Measurements from ENCODE around the gene RPRD1A. TPM values are rescaled to one million over a fixed set of nuclear protein-coding genes. Genes with fewer than 3 reads are reported as not detected.
"Not testable (repeated sequence)": the region's sequence is repeated elsewhere in the genome, so short reads cannot be mapped to it uniquely, and the experiment has no call there.

Gene RPRD1A
- total RNA-seq, 1 donor from 2014 or later = 64.8 TPM

DNA sequence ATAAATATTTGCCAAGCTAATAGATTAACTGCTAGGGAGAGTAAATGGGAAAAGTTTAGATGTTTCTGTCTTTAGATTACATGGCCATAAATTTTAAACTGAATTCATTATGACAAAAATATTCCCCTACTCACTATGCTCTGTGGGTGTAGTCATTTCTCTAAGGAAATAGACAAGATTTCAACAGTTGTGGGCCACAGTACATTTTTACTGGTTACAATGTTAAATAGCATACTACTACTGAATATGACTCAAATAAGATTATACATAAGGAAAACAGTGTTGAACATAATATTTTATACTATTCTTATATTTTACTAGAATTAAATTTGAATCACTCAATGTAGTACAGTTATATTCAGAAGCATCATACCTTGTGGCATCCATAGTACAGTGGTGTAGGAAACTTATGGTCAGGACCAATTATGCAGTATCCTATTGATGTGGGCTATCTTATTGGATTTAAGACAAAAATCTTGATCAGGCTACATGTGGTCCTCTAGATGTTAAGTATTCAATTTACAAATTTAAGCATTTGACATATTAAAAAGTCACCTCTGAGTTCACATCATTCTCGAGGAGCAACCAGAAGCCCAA, 33.0 kb downstream of the RPRD1A start:
- no peak for DNase-seq (ENCODE audit: low read depth)
- Histone ChIP-seq H3K36me3 (ENCODE audit: control insufficient read depth, insufficient read depth, low read length) (no peaks in the 10 kb centered on the region), H3K27me3 (ENCODE audit: control insufficient read depth, insufficient read depth, low read length) (no peaks in the 10 kb centered on the region), H3K4me3 (ENCODE audit: low read depth, low read length) (no peak overlapping the region)
- TF ChIP-seq, protein P1, sequence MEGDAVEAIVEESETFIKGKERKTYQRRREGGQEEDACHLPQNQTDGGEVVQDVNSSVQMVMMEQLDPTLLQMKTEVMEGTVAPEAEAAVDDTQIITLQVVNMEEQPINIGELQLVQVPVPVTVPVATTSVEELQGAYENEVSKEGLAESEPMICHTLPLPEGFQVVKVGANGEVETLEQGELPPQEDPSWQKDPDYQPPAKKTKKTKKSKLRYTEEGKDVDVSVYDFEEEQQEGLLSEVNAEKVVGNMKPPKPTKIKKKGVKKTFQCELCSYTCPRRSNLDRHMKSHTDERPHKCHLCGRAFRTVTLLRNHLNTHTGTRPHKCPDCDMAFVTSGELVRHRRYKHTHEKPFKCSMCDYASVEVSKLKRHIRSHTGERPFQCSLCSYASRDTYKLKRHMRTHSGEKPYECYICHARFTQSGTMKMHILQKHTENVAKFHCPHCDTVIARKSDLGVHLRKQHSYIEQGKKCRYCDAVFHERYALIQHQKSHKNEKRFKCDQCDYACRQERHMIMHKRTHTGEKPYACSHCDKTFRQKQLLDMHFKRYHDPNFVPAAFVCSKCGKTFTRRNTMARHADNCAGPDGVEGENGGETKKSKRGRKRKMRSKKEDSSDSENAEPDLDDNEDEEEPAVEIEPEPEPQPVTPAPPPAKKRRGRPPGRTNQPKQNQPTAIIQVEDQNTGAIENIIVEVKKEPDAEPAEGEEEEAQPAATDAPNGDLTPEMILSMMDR (IDR thresholded peaks at IDR 0.05; ENCODE audit: insufficient read depth, low read length, poor library complexity, severe bottlenecking) = no peak

- no peak for DNase-seq (ENCODE audit: low read depth)
- H3K36me3 ChIP-seq (ENCODE audit: control insufficient read depth, insufficient read depth, low read length) = no peaks in the 10 kb centered on the region
- H3K27me3 ChIP-seq (ENCODE audit: control insufficient read depth, insufficient read depth, low read length) = no peaks in the 10 kb centered on the region
- TF ChIP-seq, protein P1 (IDR thresholded peaks at IDR 0.05; ENCODE audit: insufficient read depth, low read length, poor library complexity, severe bottlenecking) = no peak
- H3K4me3 ChIP-seq (ENCODE audit: low read depth, low read length) = no peak overlapping the region
These were observed 35.5 kb downstream of the RPRD1A start for GRCh38 chr18:36031903-36032302.

GRCh38 chr18:36031407-36031806, 36.0 kb downstream of the RPRD1A start:
- TF ChIP-seq, protein P1 (IDR thresholded peaks at IDR 0.05; ENCODE audit: insufficient read depth, low read length, poor library complexity, severe bottlenecking) = no peak
- H3K36me3 ChIP-seq (ENCODE audit: control insufficient read depth, insufficient read depth, low read length) = no peaks in the 10 kb centered on the region
- H3K4me3 ChIP-seq (ENCODE audit: low read depth, low read length) = no peak overlapping the region
- DNase-seq (ENCODE audit: low read depth) = no peak
- H3K27me3 ChIP-seq (ENCODE audit: control insufficient read depth, insufficient read depth, low read length) = no peaks in the 10 kb centered on the region

- no peaks in the 10 kb centered on the region for H3K36me3 ChIP-seq (ENCODE audit: control insufficient read depth, insufficient read depth, low read length)
- TF ChIP-seq, protein P1 (IDR thresholded peaks at IDR 0.05; ENCODE audit: insufficient read depth, low read length, poor library complexity, severe bottlenecking) = no peak
- H3K4me3 ChIP-seq (ENCODE audit: low read depth, low read length) = no peak overlapping the region
- no peak for DNase-seq (ENCODE audit: low read depth)
- H3K27me3 ChIP-seq (ENCODE audit: control insufficient read depth, insufficient read depth, low read length) = no peaks in the 10 kb centered on the region
These were observed 38.5 kb downstream of the RPRD1A start for GRCh38 chr18:36028859-36029258.

DNA sequence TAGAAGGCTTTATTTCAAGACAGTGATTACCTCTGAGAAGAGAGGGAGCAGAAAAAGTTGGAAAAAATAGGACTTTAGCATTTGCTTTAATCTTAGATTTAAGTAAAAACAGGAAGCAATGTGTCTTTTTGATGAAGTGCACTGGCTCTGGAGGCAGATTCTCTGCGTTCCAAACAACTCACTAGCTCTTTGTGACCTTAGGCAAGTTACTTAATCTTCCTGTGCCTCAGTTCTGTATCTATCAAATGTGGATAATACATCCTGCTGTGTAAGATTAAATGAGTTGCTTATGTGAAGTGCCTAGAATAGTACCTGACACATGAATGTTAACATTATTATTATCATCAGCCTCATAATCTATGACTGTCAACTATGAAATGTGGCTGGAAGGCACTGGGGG, 42.3 kb downstream of the RPRD1A start:
- Histone ChIP-seq H3K27me3 (ENCODE audit: control insufficient read depth, insufficient read depth, low read length) (no peaks in the 10 kb centered on the region), H3K36me3 (ENCODE audit: control insufficient read depth, insufficient read depth, low read length) (no peaks in the 10 kb centered on the region), H3K4me3 (ENCODE audit: low read depth, low read length) (no peak overlapping the region)
- no peak for DNase-seq (ENCODE audit: low read depth)
- TF ChIP-seq, protein P1 (IDR thresholded peaks at IDR 0.05; ENCODE audit: insufficient read depth, low read length, poor library complexity, severe bottlenecking) = no peak

DNA sequence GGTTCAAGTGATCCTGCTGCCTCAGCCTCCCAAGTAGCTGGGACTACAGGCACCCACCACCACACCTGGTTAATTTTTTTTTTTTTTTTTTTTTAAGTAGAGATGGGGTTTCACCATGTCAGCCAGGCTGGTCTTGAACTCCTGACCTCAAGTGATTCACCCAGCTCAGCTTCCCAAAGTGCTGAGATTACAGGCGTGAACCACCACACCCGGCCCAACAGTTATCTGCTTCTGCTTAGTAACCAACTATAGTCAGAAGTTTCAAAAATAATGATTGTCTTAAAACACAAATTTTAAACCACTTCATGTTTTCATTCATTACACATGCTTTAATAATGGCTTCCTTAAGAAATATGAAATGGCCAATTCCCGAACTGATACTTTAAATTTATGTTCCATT, 43.1 kb downstream of the RPRD1A start:
- not testable (repeated sequence) for DNase-seq (ENCODE audit: low read depth)

More for the DNA sequence above, 43.1 kb downstream of the RPRD1A start:
- H3K4me3 ChIP-seq (ENCODE audit: low read depth, low read length); H3K27me3 ChIP-seq (ENCODE audit: control insufficient read depth, insufficient read depth, low read length); H3K36me3 ChIP-seq (ENCODE audit: control insufficient read depth, insufficient read depth, low read length): not testable (repeated sequence)
